Testis (tissue), 2 donors: ENCODE measurements around the gene PCGF1.

ENCODE experiments used
- POLR2A ChIP-seq: fragments of 450-650 bp; IDR thresholded peaks from one replicate; pipeline ENCODE4 v1.6.1; 2017; ENCODE audit warnings: antibody characterized with exemption, mild to moderate bottlenecking, moderate library complexity
- TF ChIP-seq, protein P1 (sequence below), 3 experiments: fragments of 450-650 bp in 2 of 3; fragments of 200-600 bp in 1 of 3; sonication (generic) in 1 of 3; IDR thresholded peaks; one replicate each; pipeline ENCODE4 v1.5.1; 2016 to 2019; ENCODE audit warnings: antibody characterized with exemption in 3 of 3, mild to moderate bottlenecking in 2 of 3, moderate library complexity in 1 of 3

DNA sequence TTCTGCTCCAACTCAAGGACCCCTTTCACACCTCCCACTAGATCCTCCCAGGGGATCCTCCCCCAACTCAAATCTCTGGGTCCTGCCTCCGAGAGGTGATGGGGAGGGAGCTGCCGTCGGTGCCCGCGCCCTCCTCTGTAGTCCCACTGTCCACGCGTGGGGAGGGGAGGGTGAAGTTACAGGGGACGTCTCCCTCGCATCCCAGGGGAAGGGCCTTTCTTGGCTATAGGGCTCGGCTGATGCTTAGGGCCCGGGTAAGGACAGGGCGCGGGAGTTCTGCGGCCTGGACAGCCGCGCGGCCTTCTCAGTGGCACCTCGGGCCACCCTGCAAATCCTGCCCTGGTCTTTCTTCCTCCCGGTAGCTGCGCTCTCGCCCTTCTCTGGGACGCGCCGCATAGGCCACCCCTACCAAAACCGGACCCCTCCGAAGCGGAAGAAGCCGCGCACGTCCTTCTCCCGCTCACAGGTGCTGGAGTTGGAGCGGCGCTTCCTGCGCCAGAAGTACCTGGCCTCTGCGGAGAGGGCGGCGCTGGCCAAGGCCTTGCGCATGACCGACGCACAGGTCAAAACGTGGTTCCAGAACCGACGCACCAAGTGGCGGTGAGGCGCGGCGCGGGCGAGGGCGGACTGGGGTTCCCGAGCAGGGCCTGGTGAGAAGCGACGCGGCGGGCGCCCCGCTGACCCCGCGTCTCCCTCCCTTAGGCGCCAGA is 7.9 kb upstream of the PCGF1 start:
- TF ChIP-seq, protein P1, sequence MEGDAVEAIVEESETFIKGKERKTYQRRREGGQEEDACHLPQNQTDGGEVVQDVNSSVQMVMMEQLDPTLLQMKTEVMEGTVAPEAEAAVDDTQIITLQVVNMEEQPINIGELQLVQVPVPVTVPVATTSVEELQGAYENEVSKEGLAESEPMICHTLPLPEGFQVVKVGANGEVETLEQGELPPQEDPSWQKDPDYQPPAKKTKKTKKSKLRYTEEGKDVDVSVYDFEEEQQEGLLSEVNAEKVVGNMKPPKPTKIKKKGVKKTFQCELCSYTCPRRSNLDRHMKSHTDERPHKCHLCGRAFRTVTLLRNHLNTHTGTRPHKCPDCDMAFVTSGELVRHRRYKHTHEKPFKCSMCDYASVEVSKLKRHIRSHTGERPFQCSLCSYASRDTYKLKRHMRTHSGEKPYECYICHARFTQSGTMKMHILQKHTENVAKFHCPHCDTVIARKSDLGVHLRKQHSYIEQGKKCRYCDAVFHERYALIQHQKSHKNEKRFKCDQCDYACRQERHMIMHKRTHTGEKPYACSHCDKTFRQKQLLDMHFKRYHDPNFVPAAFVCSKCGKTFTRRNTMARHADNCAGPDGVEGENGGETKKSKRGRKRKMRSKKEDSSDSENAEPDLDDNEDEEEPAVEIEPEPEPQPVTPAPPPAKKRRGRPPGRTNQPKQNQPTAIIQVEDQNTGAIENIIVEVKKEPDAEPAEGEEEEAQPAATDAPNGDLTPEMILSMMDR (IDR thresholded peaks at IDR 0.05) = no peak
- no peak for TF ChIP-seq POLR2A
